Upper lobe of left lung (tissue), 6 donors: Measurements from ENCODE around the gene TBC1D9B. TPM values are rescaled to one million over a fixed set of nuclear protein-coding genes. Genes with fewer than 3 reads are reported as not detected.

Experiments used
- ATAC-seq, 2 donors: fragments of 200-7000 bp; cut with Tn5 transposase; one replicate each; pipeline ENCODE4 v1.9.1; 2022; ENCODE audit warnings: mild to moderate bottlenecking in 2 of 2, moderate library complexity in 2 of 2; ENCODE audit not compliant: low FRiP score in 2 of 2
- DNase-seq, 2 donors: peaks; one replicate each; pipeline ENCODE4 v3.0.0-alpha.2; 2019 to 2020
- H3K27ac ChIP-seq, 4 donors: fragments of 200-600 bp; sonication (generic); one replicate each; pipeline ENCODE4 v1.5.1; 2016 to 2019
- H3K27me3 ChIP-seq, 4 donors: fragments of 200-600 bp; sonication (generic); one replicate each; pipeline ENCODE4 v1.5.1; 2017 to 2019
- H3K36me3 ChIP-seq, 4 donors: fragments of 200-600 bp; sonication (generic); one replicate each; pipeline ENCODE4 v1.5.1; 2016 to 2019
- H3K4me1 ChIP-seq, 4 donors: fragments of 200-600 bp; sonication (generic); one replicate each; pipeline ENCODE4 v1.5.1; 2018 to 2019
- H3K4me3 ChIP-seq, 4 donors: fragments of 200-600 bp; sonication (generic); one replicate each; pipeline ENCODE4 v1.5.1; 2017 to 2019; ENCODE audit warnings: mild to moderate bottlenecking in 2 of 4, moderate library complexity in 1 of 4
- H3K9me3 ChIP-seq, 4 donors: fragments of 200-600 bp; sonication (generic); one replicate each; pipeline ENCODE4 v1.5.1; 2018 to 2019
- CTCF ChIP-seq, 6 experiments: fragments of 450-650 bp in 4 of 6; fragments of 200-600 bp in 2 of 6; sonication (generic) in 2 of 6; IDR thresholded peaks; one replicate each; pipeline ENCODE4 v1.5.1; 2016 to 2019; ENCODE audit warnings: antibody characterized with exemption in 6 of 6
- EP300 ChIP-seq, 4 donors: sonication (generic); formaldehyde crosslinking; IDR thresholded peaks; one replicate each; pipeline ENCODE4 v1.5.1; 2017; ENCODE audit warnings: antibody characterized with exemption in 4 of 4, control low read depth in 2 of 4
- POLR2A ChIP-seq, 4 donors: fragments of 450-650 bp; IDR thresholded peaks; one replicate each; pipeline ENCODE4 v1.5.1; 2016 to 2017; ENCODE audit warnings: antibody characterized with exemption in 4 of 4, mild to moderate bottlenecking in 2 of 4
- POLR2AphosphoS5 ChIP-seq, 2 donors: sonication (generic); formaldehyde crosslinking; IDR thresholded peaks; one replicate each; pipeline ENCODE4 v1.5.1; 2017; ENCODE audit warnings: antibody characterized with exemption in 2 of 2
- WGBS, 2 donors: methylation state at CpG; one replicate each; pipeline ENCODE4 v1.1.5; 2017 to 2018; 5-methylcytosine and 5-hydroxymethylcytosine counted together
- total RNA-seq, 6 donors: library from RNA; depleted of rRNA in 4 of 6; stranded (reverse); fragments of >200 nt in 4 of 6; gene quantifications; one replicate each; pipeline versions ENCODE4 v1.1.0 to v1.2.1, GENCODE V29; 2016 to 2021
- donor health status: DM: no; HTN: no; CAD: no; lungs with moderate emphysema.
- donor health status: DM: no; HTN: yes; CAD: no; lungs with severe emphysema.

Gene TBC1D9B
- total RNA-seq, 6 donors from 2014 or later, result 66.4 to 228 (median 110) TPM

DNA sequence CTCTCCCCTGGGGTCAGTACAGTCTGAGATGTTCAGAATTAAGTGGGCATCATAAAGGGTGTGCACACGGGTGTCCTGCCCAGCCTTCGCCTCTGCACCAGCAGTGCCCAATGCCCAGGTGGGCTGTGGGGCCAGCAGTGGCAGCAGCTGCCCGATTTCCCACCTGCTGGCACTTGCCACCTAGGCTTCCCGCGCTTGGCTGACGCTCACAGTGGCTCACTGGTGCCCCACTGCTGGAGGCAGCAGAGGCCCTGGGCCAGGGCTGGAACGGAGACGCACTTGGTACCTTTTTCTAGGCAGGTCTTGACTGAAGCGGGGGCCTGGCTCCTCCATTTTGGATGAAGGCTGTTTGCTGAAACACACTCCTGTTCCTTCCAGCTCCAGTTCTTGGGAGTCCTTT, 66.1 kb downstream of the TBC1D9B start:
- Histone ChIP-seq H3K4me3 (no peak overlapping the region), H3K27me3 (no peaks in the 10 kb centered on the region), H3K9me3 (no peaks in the 10 kb centered on the region), H3K27ac (no peak overlapping the region), H3K36me3 (peaks cover 15 to 68% (median 31%) of the 10 kb centered on the region in 4 donors), H3K4me1 (peaks cover under 1 to 11% (median 6%) of the 10 kb centered on the region in 4 donors)
- DNase-seq (peak in 1 of 2 donors; percentile 56), ATAC-seq (no peak)
- TF ChIP-seq POLR2AphosphoS5 (IDR thresholded peaks at IDR 0.05) (no peak), CTCF (IDR thresholded peaks at IDR 0.05) (no peak), EP300 (IDR thresholded peaks at IDR 0.05) (no peak), POLR2A (IDR thresholded peaks at IDR 0.05) (no peak)
- 98 to 100% methylated on average over 5 to 9 of the region's 9 CpGs for WGBS, 2 donors

GRCh38 chr5:179840766-179841165, 66.9 kb downstream of the TBC1D9B start:
- H3K27ac ChIP-seq, result no peak overlapping the region
- no peak overlapping the region for H3K4me3 ChIP-seq
- no peak for ATAC-seq
- WGBS, 2 donors, result 95% methylated on average over 11 to 17 of the region's 17 CpGs
- peaks cover 23 to 69% (median 38%) of the 10 kb centered on the region in 4 donors for H3K36me3 ChIP-seq
- H3K4me1 ChIP-seq, result peaks cover 4 to 19% (median 12%) of the 10 kb centered on the region in 4 donors
- DNase-seq, result peak in 1 of 2 donors; percentile 62
- no peaks in the 10 kb centered on the region for H3K9me3 ChIP-seq
- H3K27me3 ChIP-seq, result no peaks in the 10 kb centered on the region
- TF ChIP-seq CTCF (IDR thresholded peaks at IDR 0.05) (no peak), EP300 (IDR thresholded peaks at IDR 0.05) (no peak), POLR2A (IDR thresholded peaks at IDR 0.05) (no peak), POLR2AphosphoS5 (IDR thresholded peaks at IDR 0.05) (no peak)

GRCh38 chr5:179840321-179840720, 67.4 kb downstream of the TBC1D9B start:
- Histone ChIP-seq H3K27ac (no peak overlapping the region), H3K9me3 (no peaks in the 10 kb centered on the region), H3K36me3 (peaks cover 26 to 72% (median 43%) of the 10 kb centered on the region in 4 donors), H3K27me3 (no peaks in the 10 kb centered on the region), H3K4me3 (no peak overlapping the region), H3K4me1 (peaks cover 4 to 19% (median 12%) of the 10 kb centered on the region in 4 donors)
- no peak for ATAC-seq
- DNase-seq, result no peak
- no peak for TF ChIP-seq POLR2A (IDR thresholded peaks at IDR 0.05)
- no peak for TF ChIP-seq CTCF (IDR thresholded peaks at IDR 0.05)
- no peak for TF ChIP-seq POLR2AphosphoS5 (IDR thresholded peaks at IDR 0.05)
- no peak for TF ChIP-seq EP300 (IDR thresholded peaks at IDR 0.05)
- WGBS, 2 donors, result 95 to 97% methylated on average over 11 of the region's 11 CpGs

DNA sequence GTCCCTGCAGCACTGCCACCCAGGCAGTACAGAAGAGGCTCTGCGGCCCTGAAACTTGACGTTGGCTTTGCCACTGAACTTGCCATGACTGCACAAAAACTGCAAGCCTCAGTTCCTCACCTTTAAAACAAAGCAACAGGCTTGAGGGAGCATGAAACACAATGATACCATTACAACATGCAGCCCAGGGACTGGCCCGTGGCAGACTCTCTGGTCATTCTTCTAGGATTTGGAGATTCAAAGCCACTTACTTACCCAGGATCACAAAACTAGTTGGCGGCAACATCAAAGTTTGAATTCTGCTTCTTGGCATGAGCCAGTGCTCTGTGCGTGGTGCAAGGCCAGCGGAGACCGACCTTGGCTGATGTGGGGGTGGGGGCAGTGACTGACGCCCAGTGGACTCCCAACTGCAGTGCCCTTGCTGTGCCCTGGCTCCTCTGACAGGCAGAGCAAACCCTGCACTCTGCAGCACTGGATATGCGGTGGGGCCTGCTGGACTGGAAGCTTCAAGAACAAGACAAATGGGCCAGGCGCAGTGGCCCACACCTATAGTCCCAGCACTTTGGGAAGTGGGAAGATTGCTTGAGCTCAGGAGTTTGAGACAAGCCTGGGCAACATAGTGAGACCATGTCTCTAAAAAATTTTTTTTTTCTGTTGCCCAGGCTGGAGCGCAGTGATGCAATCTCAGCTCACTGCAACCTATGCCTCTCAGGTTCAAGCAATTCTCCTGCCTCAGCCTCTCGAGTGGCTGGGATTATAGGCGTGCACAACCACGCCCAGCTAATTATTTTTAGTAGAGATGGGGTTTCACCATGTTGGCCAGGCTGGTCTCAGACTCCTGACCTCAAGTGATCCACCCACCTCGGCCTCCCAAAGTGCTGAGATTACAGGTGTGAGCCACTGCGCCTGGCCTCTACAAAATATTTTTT, 68.1 kb downstream of the TBC1D9B start:
- Histone ChIP-seq H3K27me3 (no peaks in the 10 kb centered on the region), H3K4me3 (no peak overlapping the region), H3K36me3 (peaks cover 26 to 75% (median 48%) of the 10 kb centered on the region in 4 donors), H3K27ac (no peak overlapping the region), H3K9me3 (no peaks in the 10 kb centered on the region), H3K4me1 (peaks cover 4 to 19% (median 12%) of the 10 kb centered on the region in 4 donors)
- WGBS, 2 donors, result 82 to 83% methylated on average over 12 to 16 of the region's 16 CpGs
- DNase-seq, result peak in 1 of 2 donors; percentile 64
- TF ChIP-seq POLR2A (IDR thresholded peaks at IDR 0.05), result peak in 1 of 4 donors; percentile 25
- TF ChIP-seq CTCF (IDR thresholded peaks at IDR 0.05), result no peak
- peak in 1 of 2 donors; percentile 20 for ATAC-seq
